ENCODE data around the gene AVP. TPM values are rescaled to one million over a fixed set of nuclear protein-coding genes. Genes with fewer than 3 reads are reported as not detected.

AVP gene
- total RNA-seq, 1 donor from 2014 or later: not detected

DNA sequence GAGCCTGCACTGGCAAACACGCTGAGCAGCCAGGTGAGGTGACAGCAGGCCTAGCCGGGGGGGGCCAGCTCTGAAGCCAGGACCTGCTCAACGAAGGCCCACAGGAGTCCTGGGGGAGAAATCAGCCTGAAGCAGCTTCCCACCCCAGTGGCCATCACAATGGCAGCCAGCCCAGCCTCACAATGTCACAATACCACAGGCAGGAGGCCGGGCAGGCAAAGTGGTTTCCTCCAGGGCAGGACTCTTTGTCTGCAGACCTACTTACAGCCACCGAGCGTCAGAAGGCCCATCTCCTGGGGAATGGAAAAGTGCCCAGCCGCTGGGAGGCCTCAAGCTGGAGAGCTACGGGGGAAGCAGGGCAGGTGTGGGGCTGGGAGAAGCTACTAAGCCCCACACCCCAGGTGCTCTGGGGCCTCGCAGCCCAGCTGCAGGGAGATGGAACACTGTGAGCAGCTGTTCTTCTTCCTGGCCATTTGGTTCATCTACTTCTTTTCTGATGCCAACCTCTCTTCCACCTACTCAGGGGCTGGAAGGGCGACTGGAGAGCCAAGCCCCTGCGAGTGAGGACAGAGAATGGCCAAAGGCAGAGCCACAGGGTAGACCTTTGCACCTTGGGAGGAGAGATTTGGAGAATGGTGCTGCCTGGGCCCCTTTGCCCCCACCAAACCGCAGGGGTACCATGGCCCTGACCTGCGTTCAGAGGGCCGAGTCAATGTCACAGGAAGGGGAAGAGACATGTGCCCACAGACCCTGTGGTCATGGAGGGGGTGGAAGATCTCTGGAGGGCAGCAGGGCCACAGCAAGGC is 22.3 kb upstream of the AVP start:
- intact Hi-C loops (cut with DNase I): no loop called here
- DNase-seq (no peak), ATAC-seq (no peak)
- Histone ChIP-seq H3K4me3 (no peak overlapping the region), H3K36me3 (peaks cover 30% of the 10 kb centered on the region), H3K4me1 (no peaks in the 10 kb centered on the region), H3K27me3 (ENCODE audit: low read depth) (no peaks in the 10 kb centered on the region), H3K27ac (no peak overlapping the region), H3K9me3 (no peaks in the 10 kb centered on the region)
- TF ChIP-seq, protein P1, sequence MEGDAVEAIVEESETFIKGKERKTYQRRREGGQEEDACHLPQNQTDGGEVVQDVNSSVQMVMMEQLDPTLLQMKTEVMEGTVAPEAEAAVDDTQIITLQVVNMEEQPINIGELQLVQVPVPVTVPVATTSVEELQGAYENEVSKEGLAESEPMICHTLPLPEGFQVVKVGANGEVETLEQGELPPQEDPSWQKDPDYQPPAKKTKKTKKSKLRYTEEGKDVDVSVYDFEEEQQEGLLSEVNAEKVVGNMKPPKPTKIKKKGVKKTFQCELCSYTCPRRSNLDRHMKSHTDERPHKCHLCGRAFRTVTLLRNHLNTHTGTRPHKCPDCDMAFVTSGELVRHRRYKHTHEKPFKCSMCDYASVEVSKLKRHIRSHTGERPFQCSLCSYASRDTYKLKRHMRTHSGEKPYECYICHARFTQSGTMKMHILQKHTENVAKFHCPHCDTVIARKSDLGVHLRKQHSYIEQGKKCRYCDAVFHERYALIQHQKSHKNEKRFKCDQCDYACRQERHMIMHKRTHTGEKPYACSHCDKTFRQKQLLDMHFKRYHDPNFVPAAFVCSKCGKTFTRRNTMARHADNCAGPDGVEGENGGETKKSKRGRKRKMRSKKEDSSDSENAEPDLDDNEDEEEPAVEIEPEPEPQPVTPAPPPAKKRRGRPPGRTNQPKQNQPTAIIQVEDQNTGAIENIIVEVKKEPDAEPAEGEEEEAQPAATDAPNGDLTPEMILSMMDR (IDR thresholded peaks at IDR 0.05): no peak

DNA sequence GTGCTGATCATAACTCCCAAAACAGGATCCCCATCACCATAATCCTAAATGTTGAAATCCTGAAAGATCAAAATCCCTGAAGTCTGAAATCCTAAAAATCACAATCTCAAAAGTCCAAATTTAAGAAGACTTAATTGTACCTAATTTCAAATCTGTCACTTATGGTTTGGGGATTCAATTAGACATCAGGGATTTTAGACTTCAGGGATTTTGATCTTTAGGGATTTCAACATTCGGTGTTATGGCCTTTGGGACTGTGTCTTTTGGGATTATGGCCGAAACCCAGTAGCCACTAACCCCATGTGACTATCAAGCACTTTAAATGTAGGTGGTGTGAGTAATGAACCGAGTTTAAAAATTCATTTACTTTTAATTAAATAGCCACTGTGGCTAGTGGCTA is 21.7 kb upstream of the AVP start:
- Histone ChIP-seq H3K27me3 (ENCODE audit: low read depth) (no peaks in the 10 kb centered on the region), H3K27ac (no peak overlapping the region), H3K4me1 (no peaks in the 10 kb centered on the region), H3K36me3 (peaks cover 30% of the 10 kb centered on the region), H3K9me3 (no peaks in the 10 kb centered on the region), H3K4me3 (no peak overlapping the region)
- TF ChIP-seq, protein P1 (IDR thresholded peaks at IDR 0.05): no peak
- ATAC-seq: no peak
- no peak for DNase-seq
- intact Hi-C loops (cut with DNase I): no loop called here

DNA sequence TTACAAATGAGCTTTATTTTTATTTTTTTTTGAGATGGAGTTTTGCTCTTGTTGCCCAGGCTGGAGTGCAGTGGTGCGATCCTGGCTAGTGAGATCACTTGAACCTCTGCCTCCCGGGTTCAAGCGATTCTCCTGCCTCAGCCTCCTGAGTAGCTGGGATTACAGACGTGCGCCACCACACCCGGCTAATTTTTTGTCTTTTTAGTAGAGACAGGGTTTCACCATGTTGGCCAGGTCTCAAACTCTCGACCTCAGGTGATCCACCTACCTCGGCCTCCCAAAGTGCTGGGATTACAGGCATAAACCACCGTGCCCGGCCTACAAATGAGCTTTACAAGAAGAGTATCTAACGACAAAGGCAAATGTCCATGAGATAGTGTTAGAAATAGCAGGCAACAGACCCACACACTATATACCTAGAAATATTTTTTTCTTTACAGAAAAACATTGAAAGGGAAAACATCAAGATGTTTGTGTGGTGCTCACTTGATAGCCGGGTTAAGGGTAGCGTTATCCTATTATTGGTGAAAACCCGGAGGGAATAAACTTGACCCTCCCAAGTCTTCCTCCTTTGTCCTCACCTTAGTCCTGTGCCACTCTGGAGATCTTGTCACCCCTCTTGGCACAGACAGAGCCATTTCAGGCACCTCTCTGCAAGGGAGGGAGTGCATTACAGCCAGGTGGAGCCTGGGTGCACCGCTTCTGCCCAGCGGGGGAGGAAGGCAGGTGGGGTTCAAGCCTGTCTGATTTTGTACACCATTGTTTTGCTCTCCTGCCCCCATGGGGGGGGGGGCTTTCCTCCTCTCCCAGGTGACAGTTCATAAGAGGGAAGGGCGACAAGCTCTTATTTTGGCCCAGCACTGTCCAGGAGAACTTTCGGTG is 21.0 kb upstream of the AVP start:
- Histone ChIP-seq H3K4me3 (no peak overlapping the region), H3K9me3 (no peaks in the 10 kb centered on the region), H3K4me1 (no peaks in the 10 kb centered on the region), H3K27me3 (ENCODE audit: low read depth) (no peaks in the 10 kb centered on the region), H3K27ac (no peak overlapping the region), H3K36me3 (peaks cover 30% of the 10 kb centered on the region)
- TF ChIP-seq, protein P1 (IDR thresholded peaks at IDR 0.05): no peak
- DNase-seq: no peak
- ATAC-seq: no peak
- intact Hi-C loops (cut with DNase I): no loop called here

DNA sequence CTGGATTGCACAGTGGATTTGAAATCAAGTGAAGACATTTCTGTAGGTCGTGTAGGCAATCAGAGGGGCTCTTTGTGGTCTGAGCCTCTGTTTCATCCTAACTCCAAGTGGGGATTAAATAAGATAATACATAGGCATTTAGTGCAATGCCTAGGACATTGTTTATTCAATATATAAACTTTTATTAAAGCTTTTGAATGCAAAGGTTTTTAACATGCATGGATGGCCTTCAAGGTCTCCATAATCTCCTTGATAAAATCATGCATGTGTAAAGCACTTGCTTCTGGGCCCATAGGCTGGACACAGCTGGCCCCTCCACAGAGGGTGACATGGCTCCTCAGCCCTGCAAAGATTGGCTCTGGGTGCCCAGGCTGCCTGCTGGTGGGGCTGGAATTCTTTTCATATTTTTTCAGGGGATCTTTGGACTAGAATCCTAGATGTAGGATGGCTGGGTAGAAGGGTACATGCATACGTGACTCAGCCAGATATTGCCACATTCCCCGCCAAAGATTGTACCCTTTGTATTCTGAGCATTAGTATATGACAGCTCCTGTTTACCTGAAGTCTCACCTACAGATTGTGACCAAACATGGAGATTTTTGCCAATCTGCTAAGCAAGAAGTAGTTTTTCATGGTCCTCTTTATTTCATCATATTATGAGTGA is 19.0 kb upstream of the AVP start:
- intact Hi-C loops (cut with DNase I): no loop called here

More for the DNA sequence above, 19.0 kb upstream of the AVP start:
- H3K27ac ChIP-seq: no peak overlapping the region
- no peaks in the 10 kb centered on the region for H3K27me3 ChIP-seq (ENCODE audit: low read depth)
- no peaks in the 10 kb centered on the region for H3K4me1 ChIP-seq
- ATAC-seq: no peak
- no peak for DNase-seq
- TF ChIP-seq, protein P1 (IDR thresholded peaks at IDR 0.05): no peak
- H3K36me3 ChIP-seq: peaks cover 11% of the 10 kb centered on the region
- no peaks in the 10 kb centered on the region for H3K9me3 ChIP-seq
- no peak overlapping the region for H3K4me3 ChIP-seq
